HepG2 (cell line): ENCODE data around the gene NUP214. TPM values are rescaled to one million over a fixed set of nuclear protein-coding genes. Genes with fewer than 3 reads are reported as not detected.

ENCODE experiments used
- CCAR2 ChIP-seq: fragments of 200-400 bp; formaldehyde crosslinking; optimal IDR thresholded peaks from 2 replicates; pipeline ENCODE3; 2018; ENCODE audit warnings: low read depth, mild to moderate bottlenecking, low read length, moderate library complexity
- DRAP1 ChIP-seq: IDR thresholded peaks from 2 replicates; pipeline ENCODE4 v1.6.1; 2016; ENCODE audit warnings: missing genetic modification reagents, missing compliant biosample characterization
- ERF ChIP-seq: IDR thresholded peaks from 2 replicates; pipeline ENCODE4 v1.6.1; 2018; ENCODE audit warnings: missing biosample characterization, missing genetic modification reagents
- NCOA5 ChIP-seq: sonication (generic); formaldehyde crosslinking; IDR thresholded peaks from 2 replicates; pipeline ENCODE4 v1.4.0; 2020; ENCODE audit warnings: missing genetic modification reagents
- PHF5A ChIP-seq: IDR thresholded peaks from one replicate; pipeline ENCODE4 v1.6.1; 2018; ENCODE audit warnings: low read depth, missing genetic modification reagents; ENCODE audit not compliant: unreplicated experiment
- PREB ChIP-seq: sonication (generic); formaldehyde crosslinking; IDR thresholded peaks from 2 replicates; pipeline ENCODE4 v1.4.0; 2020; ENCODE audit warnings: missing genetic modification reagents
- REL ChIP-seq: sonication (generic); formaldehyde crosslinking; conservative IDR thresholded peaks from 2 replicates; pipeline ENCODE4 v1.8.0; 2022; ENCODE audit warnings: mild to moderate bottlenecking, missing genetic modification reagents, moderate library complexity
- SKIL ChIP-seq: sonication (generic); formaldehyde crosslinking; IDR thresholded peaks from 2 replicates; pipeline ENCODE4 v1.8.0; 2022; ENCODE audit warnings: missing genetic modification reagents, mild to moderate bottlenecking, moderate library complexity, borderline replicate concordance
- SNAPC4 ChIP-seq: sonication (generic); formaldehyde crosslinking; IDR thresholded peaks from 2 replicates; pipeline ENCODE4 v1.4.0; 2020; ENCODE audit warnings: mild to moderate bottlenecking, missing genetic modification reagents
- SOX5 ChIP-seq: IDR thresholded peaks from 2 replicates; pipeline ENCODE4 v1.6.1; 2016; ENCODE audit warnings: borderline replicate concordance
- TAF1 ChIP-seq: sonication (generic); formaldehyde crosslinking; IDR thresholded peaks from 2 replicates; pipeline ENCODE4 v1.4.0; 2020; ENCODE audit warnings: missing genetic modification reagents
- TEAD3 ChIP-seq: optimal IDR thresholded peaks from 2 replicates; pipeline ENCODE3; 2016; ENCODE audit warnings: borderline replicate concordance
- ZBTB46 ChIP-seq: sonication (generic); formaldehyde crosslinking; IDR thresholded peaks from 2 replicates; pipeline ENCODE4 v1.4.0; 2020; ENCODE audit warnings: mild to moderate bottlenecking, missing genetic modification reagents, borderline replicate concordance
- ZNF264 ChIP-seq: sonication (generic); formaldehyde crosslinking; IDR thresholded peaks from 2 replicates; pipeline ENCODE4 v1.4.0; 2020; ENCODE audit warnings: missing genetic modification reagents
- ZNF382 ChIP-seq: sonication (generic); formaldehyde crosslinking; IDR thresholded peaks from 2 replicates; pipeline ENCODE4 v1.5.0; 2020; ENCODE audit warnings: missing genetic modification reagents, mild to moderate bottlenecking, borderline replicate concordance
- ZNF496 ChIP-seq: sonication (generic); formaldehyde crosslinking; IDR thresholded peaks from 2 replicates; pipeline ENCODE4 v1.8.1; 2023; ENCODE audit warnings: mild to moderate bottlenecking, moderate library complexity, missing genetic modification reagents; ENCODE audit not compliant: insufficient replicate concordance
- ZNF563 ChIP-seq: sonication (generic); formaldehyde crosslinking; IDR thresholded peaks from 2 replicates; pipeline ENCODE4 v1.8.0; 2022; ENCODE audit warnings: mild to moderate bottlenecking, moderate library complexity, missing genetic modification reagents
- ZNF616 ChIP-seq: sonication (generic); formaldehyde crosslinking; IDR thresholded peaks from 2 replicates; pipeline ENCODE4 v1.5.0; 2020; ENCODE audit warnings: low read depth, mild to moderate bottlenecking, missing genetic modification reagents
- ZNF709 ChIP-seq: sonication (generic); formaldehyde crosslinking; IDR thresholded peaks from 2 replicates; pipeline ENCODE4 v1.5.0; 2020; ENCODE audit warnings: mild to moderate bottlenecking, missing genetic modification reagents
- polyA plus RNA-seq, 8 experiments: library from polyadenylated mRNA; depleted of rRNA in 3 of 8; stranded (reverse) in 7 of 8; unstranded in 1 of 8; fragments of >200 nt; fragmentation: Illumina TruSeq in 4 of 8; extraction: Trizol in 4 of 8; gene quantifications; 2 replicates each; pipeline versions ENCODE4 v1.2.1 to v1.2.3, GENCODE V29; 2011 to 2016; ENCODE audit warnings: low read depth in 4 of 8, missing spikeins in 1 of 8, mixed read lengths in 1 of 8; ENCODE audit not compliant: insufficient read depth in 1 of 8
- total RNA-seq, 5 experiments: library from RNA; depleted of rRNA; stranded (reverse); fragments of >200 nt; fragmentation: Illumina TruSeq; extraction: Trizol; gene quantifications; 2 replicates each; pipeline ENCODE4 v1.2.3, GENCODE V29; 2016; ENCODE audit warnings: low read depth in 1 of 5

The NUP214 gene
- total and polyA plus RNA-seq, 2 of the 13 experiments (the other 11 are each of a cell fraction or from before 2014, with no cell fraction given), result 8.4 to 16.0 TPM

GRCh38 chr9:131125288-131126058 lies at the start of gene NUP214 (continued):
- TF ChIP-seq PREB (CRISPR knock-in tag), result no peak
- no peak for TF ChIP-seq SKIL (CRISPR knock-in tag)
- TF ChIP-seq ZNF382 (CRISPR knock-in tag), result no peak
- peak; percentile 67 for TF ChIP-seq TEAD3 (CRISPR knock-in tag)
- peak; percentile 90 for TF ChIP-seq TAF1 (CRISPR knock-in tag)
- peak; percentile 65; the same call in 1 of the 2 replicates for TF ChIP-seq ZNF264 (CRISPR knock-in tag)
- no peak; the same call in 1 of the 2 replicates for TF ChIP-seq ZNF616 (CRISPR knock-in tag)
- TF ChIP-seq SNAPC4 (CRISPR knock-in tag), result peak; percentile 89
- TF ChIP-seq PHF5A, result peak; percentile 91
- no peak for TF ChIP-seq NCOA5
- TF ChIP-seq ZBTB46 (CRISPR knock-in tag), result no peak
- peak; percentile 13; the same call in 1 of the 2 replicates for TF ChIP-seq ZNF563 (CRISPR knock-in tag)
- TF ChIP-seq ZNF709 (CRISPR knock-in tag), result peak; percentile 80; the same call in 1 of the 2 replicates
- no peak for TF ChIP-seq ZNF496 (CRISPR knock-in tag)
- no peak for TF ChIP-seq CCAR2
- TF ChIP-seq REL (CRISPR knock-in tag), result 0 out of 2 replicates have a peak, but pooled peaks have one; percentile 79
- no peak; the same call in 1 of the 2 replicates for TF ChIP-seq SOX5 (CRISPR knock-in tag)
- peak; percentile 96 for TF ChIP-seq ERF (CRISPR knock-in tag)
- TF ChIP-seq DRAP1 (CRISPR knock-in tag), result peak; percentile 82
